A549 treated with AZD9567 at 1 μM for 4 hours (cell line): ENCODE data around the gene BEX5. TPM values are rescaled to one million over a fixed set of nuclear protein-coding genes. Genes with fewer than 3 reads are reported as not detected.

Experiments
- total RNA-seq: library from RNA; stranded (reverse); fragments of 200-300 nt; extraction: Qiagen RNA extraction; gene quantifications from 5 replicates; pipeline ENCODE4 v1.2.3, GENCODE V29; 2022; ENCODE audit not compliant: insufficient read depth

The BEX5 gene
- not detected in 5 replicates for total RNA-seq

GRCh38 chrX:102155806-102156179 lies at the start of gene BEX5:
Gene BEX5 (minus strand): TSS chrX:102155977. CDS start chrX:102154265, 1,712 bp downstream.

DNA sequence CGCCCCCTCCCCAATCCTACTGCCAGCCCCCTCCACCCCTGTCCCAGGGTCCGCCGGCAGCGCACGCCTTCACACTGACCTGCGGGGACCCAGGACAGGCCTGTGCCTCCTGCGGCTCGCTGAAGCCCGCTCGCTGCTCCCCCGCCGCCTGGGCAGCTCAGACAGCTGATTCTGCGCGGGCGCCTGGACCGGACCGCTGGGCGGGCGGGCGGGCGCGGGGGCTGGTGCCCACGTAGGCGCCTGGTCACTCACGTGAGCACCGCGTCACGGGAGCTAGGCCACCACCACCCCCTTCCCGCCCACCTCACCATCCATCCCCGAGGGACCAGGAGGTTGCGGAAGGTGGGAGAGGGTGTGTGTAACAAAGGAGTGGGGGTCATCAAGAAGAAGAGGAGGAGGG lies 13.5 kb downstream of the BEX5 start, which contains the start of gene TCEAL6:
Gene TCEAL6 (minus strand): TSS at position 208 of the 400 bp plus-strand sequence.

GRCh38 chrX:102125436-102125835 lies 30.3 kb downstream of the BEX5 start, which contains the start of gene TCEAL2:
Gene TCEAL2 (plus strand): TSS chrX:102125679. CDS start chrX:102126831, 1,152 bp downstream.

Other genes with a start within 250 kb of the BEX5 start
- 0.01 to 0.06 TPM (median 0.02 TPM) in 4 of 5 replicates, not detected in the other for gene ZMAT1, start 223.9 kb downstream of the BEX5 start, total RNA-seq
- gene TCEAL2, start 30.3 kb downstream of the BEX5 start, total RNA-seq: not detected in 5 replicates
- not detected in 5 replicates for gene TCEAL6, start 13.5 kb downstream of the BEX5 start, total RNA-seq
- gene TCP11X1, start 59.3 kb upstream of the BEX5 start, total RNA-seq: not detected in 5 replicates
- not detected in 5 replicates for gene NXF2, start 91.2 kb upstream of the BEX5 start, total RNA-seq